T-cell (primary cell): ENCODE measurements around the gene PRPF6. TPM values are rescaled to one million over a fixed set of nuclear protein-coding genes. Genes with fewer than 3 reads are reported as not detected.

Source experiments
- ATAC-seq, 4 experiments: fragments of 200-7000 bp in 3 of 4; fragments of 150-1000 bp in 1 of 4; cut with Tn5 transposase; replicated peaks in 1 of 4; 1 replicate in 3 of 4; 2 replicates in 1 of 4; pipeline ENCODE4 v1.10.0; 2021; ENCODE audit warnings: moderate library complexity in 3 of 4, mild to moderate bottlenecking in 2 of 4, moderate number of reproducible peaks in 1 of 4
- CTCF ChIA-PET, 2 donors: fragments of 300-600 bp; sonication (Branson Sonifier 250); formaldehyde crosslinking; loops; one replicate each; lab custom pipeline; 2022; ENCODE audit warnings: antibody characterized with exemption in 2 of 2; lab: Charles Lee
- POLR2A ChIA-PET, 2 donors: fragments of 300-600 bp; sonication (Branson Sonifier 250); formaldehyde crosslinking; loops; one replicate each; lab custom pipeline; 2022; ENCODE audit warnings: antibody characterized with exemption in 2 of 2; lab: Charles Lee
- DNase-seq, 35 experiments: peaks; one replicate each; pipeline versions ENCODE4 v3.0.0 to v3.0.0-alpha.2; 2013 to 2023
- H3K27ac ChIP-seq: one replicate; pipeline ENCODE4 v1.5.1; 2013; ENCODE audit warnings: low read length
- H3K27me3 ChIP-seq, 2 experiments: replicated peaks in 1 of 2; 1 replicate in 1 of 2; 2 replicates in 1 of 2; pipeline versions ENCODE4 v1.6.1 to v1.7.0; 2013; ENCODE audit warnings: low read length in 1 of 2, mixed read lengths in 1 of 2; ENCODE audit not compliant: control insufficient read depth in 2 of 2, insufficient read depth in 2 of 2; ENCODE audit errors: extremely low read depth in 1 of 2
- H3K36me3 ChIP-seq, 2 donors: 1 replicate in 1 of 2; 2 replicates in 1 of 2; pipeline versions ENCODE4 v1.6.1 to v1.7.0; 2013; ENCODE audit warnings: low read length in 1 of 2; ENCODE audit not compliant: control insufficient read depth in 2 of 2, insufficient read depth in 1 of 2; ENCODE audit errors: extremely low read depth in 1 of 2
- H3K4me1 ChIP-seq, 2 experiments: 1 replicate in 1 of 2; 2 replicates in 1 of 2; pipeline versions ENCODE4 v1.6.1 to v1.7.0; 2013; ENCODE audit warnings: low read length in 2 of 2, mixed read lengths in 1 of 2; ENCODE audit not compliant: insufficient read depth in 2 of 2, control insufficient read depth in 1 of 2; ENCODE audit errors: extremely low read depth in 1 of 2
- H3K4me3 ChIP-seq, 2 donors: 1 replicate in 1 of 2; 2 replicates in 1 of 2; pipeline versions ENCODE4 v1.5.1 to v1.7.0; 2013; ENCODE audit warnings: mild to moderate bottlenecking in 2 of 2, low read length in 1 of 2, moderate library complexity in 1 of 2; ENCODE audit not compliant: control insufficient read depth in 1 of 2; ENCODE audit errors: extremely low read depth in 1 of 2
- H3K9me3 ChIP-seq: 2 replicates; pipeline ENCODE4 v1.7.0; 2013
- H3K27ac Mint-ChIP-seq, 2 donors: one replicate each; pipeline ENCODE4 v1.8.0; 2020 to 2021; ENCODE audit warnings: mild to moderate bottlenecking in 2 of 2, mixed read lengths in 2 of 2
- H3K27me3 Mint-ChIP-seq, 2 donors: one replicate each; pipeline ENCODE4 v1.8.0; 2021 to 2022; ENCODE audit warnings: mixed read lengths in 2 of 2
- H3K36me3 Mint-ChIP-seq: one replicate; pipeline ENCODE4 v1.8.0; 2021; ENCODE audit warnings: mixed read lengths
- H3K4me1 Mint-ChIP-seq, 3 donors: one replicate each; pipeline ENCODE4 v1.8.0; 2020 to 2022; ENCODE audit warnings: mixed read lengths in 3 of 3, mild to moderate bottlenecking in 1 of 3
- H3K4me3 Mint-ChIP-seq, 3 donors: one replicate each; pipeline ENCODE4 v1.8.0; 2020 to 2022; ENCODE audit warnings: mild to moderate bottlenecking in 3 of 3, mixed read lengths in 3 of 3, moderate library complexity in 3 of 3
- H3K9me3 Mint-ChIP-seq, 3 donors: one replicate each; pipeline ENCODE4 v1.8.0; 2020 to 2022; ENCODE audit warnings: mixed read lengths in 3 of 3
- WGBS: methylation state at CpG from one replicate; pipeline ENCODE4 v1.1.5; 2013; ENCODE audit warnings: missing lambda C conversion rate; ENCODE audit not compliant: insufficient coverage; 5-methylcytosine and 5-hydroxymethylcytosine counted together
- total RNA-seq, 35 experiments: library from RNA in 6 of 35; stranded (reverse) in 6 of 35; fragments of 120-200 nt in 1 of 35; gene quantifications; one replicate each; pipeline versions ENCODE4 v1.2.1 to v1.2.4 and lab custom pipeline; 2013 to 2026

The PRPF6 gene
- total RNA-seq, 5 donors from 2014 or later (not counting 1 experiment from before 2014, with no cell fraction given): 59.8 to 106 (median 83.5) TPM

DNA sequence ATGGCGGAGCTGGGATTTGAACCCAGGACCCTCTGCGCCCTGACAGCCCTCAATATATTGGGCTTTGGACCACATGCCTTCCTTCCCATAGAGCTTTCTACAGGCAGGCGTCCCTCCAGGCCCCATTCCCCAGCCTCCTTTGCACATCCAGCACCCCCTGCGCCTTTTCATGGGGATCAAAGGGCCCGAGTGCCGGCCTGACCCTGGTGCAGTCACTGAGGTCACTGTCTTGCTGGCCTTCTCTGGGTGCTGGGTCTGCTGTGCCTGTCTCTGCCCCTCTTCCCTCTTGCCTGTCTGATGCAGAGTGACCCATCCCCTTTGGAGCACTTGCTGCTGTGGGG lies 100.7 kb downstream of the PRPF6 start:
- Mint-ChIP-seq H3K9me3 (no peaks in the 10 kb centered on the region), H3K4me3 (peak overlapping the region; percentile 29 to 79 (median 41)), H3K27ac (peak overlapping the region; percentile 19 to 86), H3K36me3 (no peaks in the 10 kb centered on the region), H3K4me1 (peaks cover 42 to 46% (median 44%) of the 10 kb centered on the region in 3 donors), H3K27me3 (peaks cover 0 to 6% of the 10 kb centered on the region in 2 donors)
- no peak overlapping the region for H3K27ac ChIP-seq
- no peaks in the 10 kb centered on the region for H3K9me3 ChIP-seq
- H3K4me1 ChIP-seq: peaks cover 26 to 71% of the 10 kb centered on the region in 2 experiments
- ATAC-seq: no peak
- ChIA-PET POLR2A (no interaction called here), CTCF (no interaction called here)
- H3K4me3 ChIP-seq: no peak overlapping the region
- DNase-seq: no peak
- WGBS: 97% methylated on average over 4 of the region's 6 CpGs
- H3K36me3 ChIP-seq: peaks cover 0 to 1% of the 10 kb centered on the region in 2 donors
- H3K27me3 ChIP-seq: peaks cover 0 to 23% of the 10 kb centered on the region in 2 experiments

- H3K9me3 Mint-ChIP-seq: no peaks in the 10 kb centered on the region
- WGBS: 23% methylated on average over 12 of the region's 13 CpGs
- Histone ChIP-seq H3K4me3 (no peak overlapping the region), H3K9me3 (no peaks in the 10 kb centered on the region), H3K27me3 (peaks cover 0 to 23% of the 10 kb centered on the region in 2 experiments), H3K27ac (no peak overlapping the region), H3K36me3 (no peaks in the 10 kb centered on the region), H3K4me1 (peaks cover 22 to 65% of the 10 kb centered on the region in 2 experiments)
- H3K27me3 Mint-ChIP-seq: peaks cover 0 to 6% of the 10 kb centered on the region in 2 donors
- H3K36me3 Mint-ChIP-seq: no peaks in the 10 kb centered on the region
- ATAC-seq: no peak
- H3K4me1 Mint-ChIP-seq: peaks cover 38 to 44% (median 41%) of the 10 kb centered on the region in 3 donors
- POLR2A ChIA-PET: no interaction called here
- peak overlapping the region; percentile 19 to 86 for H3K27ac Mint-ChIP-seq
- peak overlapping the region; percentile 39 to 79 (median 49) for H3K4me3 Mint-ChIP-seq
- peak in 1 of 35 experiments; percentile 30 for DNase-seq
- CTCF ChIA-PET: interaction anchor here (0.6 to 1.6 kb wide), 4 partner anchors 37 to 663 kb away, joined by 3 to 5 read pairs (median 3); partner anchors contain the start of gene LIME1 (in 1 of the 2)
Measured at GRCh38 chr20:64082126-64082731, 101.3 kb downstream of the PRPF6 start.

Other genes starting within 250 kb of the PRPF6 start
- gene LIME1, start 244.5 kb upstream of the PRPF6 start, total RNA-seq: 100 to 1,000 TPM; 144 to 248 (median 172) TPM
- gene SLC2A4RG, start 241.4 kb upstream of the PRPF6 start, total RNA-seq: 100 to 1,000 TPM; 110 to 173 (median 135) TPM
- under 1 TPM; 0.20 to 0.95 (median 0.30) TPM for gene ZBTB46, start 149.9 kb upstream of the PRPF6 start, total RNA-seq
- not detected for gene ABHD16B, start 119.6 kb upstream of the PRPF6 start, total RNA-seq
- 10 to 100 TPM; 27.8 to 44.1 (median 39.3) TPM for gene TPD52L2, start 115.9 kb upstream of the PRPF6 start, total RNA-seq
- 10 to 100 TPM; 35.4 to 63.7 (median 54.9) TPM for gene DNAJC5, start 86.0 kb upstream of the PRPF6 start, total RNA-seq
- gene UCKL1, start 24.7 kb upstream of the PRPF6 start, total RNA-seq: 10 to 100 TPM; 40.6 to 72.3 (median 67.0) TPM
- gene ZNF512B, start 11.2 kb upstream of the PRPF6 start, total RNA-seq: 10 to 100 TPM; 22.7 to 26.3 (median 25.1) TPM
- 10 to 100 TPM; 16.1 to 30.8 (median 17.7) TPM for gene SAMD10, start 1.5 kb upstream of the PRPF6 start, total RNA-seq
- gene C20orf204, start 55.0 kb downstream of the PRPF6 start, total RNA-seq: 10 to 100 TPM in 2 of 5 donors, 1 to 10 TPM in 3; 4.5 to 20.8 (median 9.5) TPM
- gene SOX18, start 68.5 kb downstream of the PRPF6 start, total RNA-seq: under 1 TPM in 3 of 5 donors, not detected in 2; 0.35 to 0.56 (median 0.44) TPM
- gene TCEA2, start 82.1 kb downstream of the PRPF6 start, total RNA-seq: 10 to 100 TPM; 25.8 to 49.7 (median 40.1) TPM
- 10 to 100 TPM; 39.2 to 61.7 (median 57.3) TPM for gene RGS19, start 98.4 kb downstream of the PRPF6 start, total RNA-seq
- 1 to 10 TPM; 1.1 to 1.9 (median 1.5) TPM for gene OPRL1, start 99.0 kb downstream of the PRPF6 start, total RNA-seq
- gene LKAAEAR1, start 103.3 kb downstream of the PRPF6 start, total RNA-seq: under 1 TPM in 3 of 5 donors, not detected in 2; 0.30 to 0.86 (median 0.35) TPM
- not detected for gene NPBWR2, start 126.4 kb downstream of the PRPF6 start, total RNA-seq
- gene MYT1, start 183.3 kb downstream of the PRPF6 start, total RNA-seq: under 1 TPM in 1 of 5 donors, not detected in 4; 0.06 TPM